Endothelial cell of umbilical vein (primary cell): ENCODE data around the gene SLC39A11. TPM values are rescaled to one million over a fixed set of nuclear protein-coding genes. Genes with fewer than 3 reads are reported as not detected.

Experiments
- BruUV-seq: library from RNA; stranded (reverse); fragments of 400-500 nt; replicated peaks from 2 replicates; lab custom pipeline; 2021; lab: Mats Ljungman, UMichigan
- CTCF ChIA-PET: fragments of 300-600, 350-600 bp; sonication (Branson Sonifier 250); formaldehyde crosslinking; loops from one replicate; lab custom pipeline; 2021; ENCODE audit warnings: antibody characterized with exemption, inconsistent platforms; lab: Charles Lee
- POLR2A ChIA-PET: fragments of 300-600, 350-600 bp; sonication (Branson Sonifier 250); formaldehyde crosslinking; loops from one replicate; lab custom pipeline; 2021; ENCODE audit warnings: antibody characterized with exemption, inconsistent platforms; lab: Charles Lee
- DNase-seq: peaks from one replicate; pipeline ENCODE4 v3.0.0-alpha.2; 2011; ENCODE audit warnings: low read depth, low spot score
- FAIRE-seq: peaks from 2 replicates; lab custom pipeline; 2011; peaks lifted over from hg19 to GRCh38; lab: Jason Lieb, UNC
- H2AFZ ChIP-seq: 2 replicates; pipeline ENCODE4 v1.6.0; 2012; ENCODE audit warnings: low read depth, low read length, control low read depth, inconsistent platforms
- H3K27ac ChIP-seq: 2 replicates; pipeline ENCODE4 v1.5.1; 2011; ENCODE audit warnings: low read depth, mild to moderate bottlenecking, control low read depth, low read length, moderate library complexity; ENCODE audit not compliant: insufficient read depth
- H3K27me3 ChIP-seq, 2 experiments: 2 replicates each; pipeline versions ENCODE4 v1.6.0 to v1.6.1; 2011; ENCODE audit warnings: low read length in 2 of 2, mixed read lengths in 1 of 2; ENCODE audit not compliant: control insufficient read depth in 2 of 2, insufficient read depth in 2 of 2
- H3K36me3 ChIP-seq, 2 experiments: 2 replicates in 1 of 2; 3 replicates in 1 of 2; pipeline ENCODE4 v1.5.1; 2011; ENCODE audit warnings: low read length in 2 of 2, mild to moderate bottlenecking in 1 of 2, moderate library complexity in 1 of 2; ENCODE audit not compliant: control insufficient read depth in 2 of 2, insufficient read depth in 2 of 2; ENCODE audit errors: extremely low read depth in 1 of 2
- H3K4me1 ChIP-seq: 3 replicates; pipeline ENCODE4 v1.5.1; 2011; ENCODE audit warnings: mild to moderate bottlenecking, low read length; ENCODE audit not compliant: control insufficient read depth, insufficient read depth; ENCODE audit errors: extremely low read depth
- H3K4me2 ChIP-seq: 2 replicates; pipeline ENCODE4 v1.6.1; 2011; ENCODE audit warnings: low read length, control low read depth, mixed read lengths; ENCODE audit not compliant: insufficient read depth
- H3K4me3 ChIP-seq, 3 experiments: fragments of 200-600 bp in 1 of 3; sonication (generic), shearing (Covaris generic) in 1 of 3; replicated peaks in 1 of 3; 2 replicates each; pipeline ENCODE4 v1.5.1; 2011 to 2016; ENCODE audit warnings: control low read depth in 3 of 3, low read length in 3 of 3, mild to moderate bottlenecking in 2 of 3, inconsistent platforms in 1 of 3, low read depth in 1 of 3, moderate library complexity in 1 of 3; ENCODE audit not compliant: insufficient read depth in 1 of 3
- H3K79me2 ChIP-seq: 2 replicates; pipeline ENCODE4 v1.6.0; 2012; ENCODE audit warnings: low read length, inconsistent platforms; ENCODE audit not compliant: control insufficient read depth, insufficient read depth
- H3K9ac ChIP-seq: replicated peaks from 2 replicates; pipeline ENCODE3; 2011; ENCODE audit warnings: low read length, control low read depth; ENCODE audit not compliant: insufficient read depth; ENCODE audit errors: extremely low read depth
- H3K9me1 ChIP-seq: replicated peaks from 3 replicates; pipeline ENCODE4 v1.6.0; 2011; ENCODE audit warnings: mild to moderate bottlenecking, low read length; ENCODE audit not compliant: control insufficient read depth, insufficient read depth; ENCODE audit errors: extremely low read depth
- H3K9me3 ChIP-seq: replicated peaks from 2 replicates; pipeline ENCODE4 v1.5.1; 2012; ENCODE audit warnings: low read length, inconsistent platforms; ENCODE audit not compliant: control insufficient read depth, insufficient read depth
- H4K20me1 ChIP-seq: replicated peaks from 2 replicates; pipeline ENCODE3; 2011; ENCODE audit warnings: mild to moderate bottlenecking, low read length; ENCODE audit not compliant: control insufficient read depth, insufficient read depth; ENCODE audit errors: extremely low read depth
- CTCF ChIP-seq, 2 donors: IDR thresholded peaks; 1 replicate in 1 of 2; 2 replicates in 1 of 2; pipeline ENCODE4 v1.5.1; 2011; ENCODE audit warnings: low read length in 2 of 2, mild to moderate bottlenecking in 2 of 2, moderate library complexity in 2 of 2, control low read depth in 1 of 2, inconsistent platforms in 1 of 2, low read depth in 1 of 2; ENCODE audit not compliant: insufficient read depth in 1 of 2; ENCODE audit errors: extremely low read depth in 1 of 2
- EZH2 ChIP-seq: IDR thresholded peaks from 2 replicates; pipeline ENCODE4 v1.6.1; 2012; ENCODE audit warnings: borderline replicate concordance, low read depth, mild to moderate bottlenecking, moderate library complexity, low read length, inconsistent platforms; ENCODE audit not compliant: severe bottlenecking
- FOS ChIP-seq: IDR thresholded peaks from 2 replicates; pipeline ENCODE4 v1.6.1; 2011; ENCODE audit warnings: mild to moderate bottlenecking, low read length, moderate library complexity, borderline replicate concordance; ENCODE audit not compliant: insufficient read depth
- GATA2 ChIP-seq: IDR thresholded peaks from 2 replicates; pipeline ENCODE4 v1.7.0; 2011; ENCODE audit warnings: low read depth, mild to moderate bottlenecking, moderate library complexity, mixed read lengths, low read length; ENCODE audit not compliant: insufficient read length, insufficient read depth
- JUN ChIP-seq: IDR thresholded peaks from 2 replicates; pipeline ENCODE4 v1.6.1; 2011; ENCODE audit warnings: borderline replicate concordance, low read depth; ENCODE audit not compliant: insufficient read length, insufficient read depth
- MYC ChIP-seq: IDR thresholded peaks from one replicate; pipeline ENCODE4 v1.6.1; 2011; ENCODE audit warnings: mild to moderate bottlenecking, low read depth, low read length
- POLR2A ChIP-seq: IDR thresholded peaks from 2 replicates; pipeline ENCODE4 v1.6.1; 2012; ENCODE audit warnings: low read depth, mild to moderate bottlenecking, control low read depth, low read length
- POLR2AphosphoS5 ChIP-seq: IDR thresholded peaks from 2 replicates; pipeline ENCODE4 v1.6.1; 2012; ENCODE audit warnings: low read depth, mild to moderate bottlenecking, control low read depth, low read length, moderate library complexity; ENCODE audit not compliant: insufficient read depth
- dilution Hi-C: fragments of 300-500 bp; cut with MboI; formaldehyde crosslinking; loops from one replicate; pipeline ENCODE4 v1.15.0; 2019; ENCODE audit warnings: low sequenced_read_pairs; ENCODE audit not compliant: extremely low pct_ligation_motif_present
- intact Hi-C: fragments of 100-400 bp; cut with micrococcal nuclease; formaldehyde crosslinking; loops from one replicate; pipeline ENCODE4 v1.10.0; 2022
- polyA plus RNA-seq, 4 experiments: library from polyadenylated mRNA; depleted of rRNA in 3 of 4; stranded (reverse) in 3 of 4; unstranded in 1 of 4; fragments of >200 nt; gene quantifications; 2 replicates each; pipeline versions ENCODE4 v1.2.1 to v1.2.3, GENCODE V29; 2011 to 2012; ENCODE audit warnings: missing spikeins in 1 of 4
- total RNA-seq: library from RNA; stranded (reverse); gene quantifications from 2 replicates; pipeline ENCODE4 v1.2.3, GENCODE V29; 2021
- TF ChIP-seq, protein P1 (sequence below): IDR thresholded peaks from 2 replicates; pipeline ENCODE4 v1.6.1; 2011; ENCODE audit not compliant: insufficient read depth, insufficient read length

SLC39A11 gene
- total and polyA plus RNA-seq, 2 donors (not counting 3 experiments of a cell fraction or from before 2014, with no cell fraction given) = 8.1 to 11.9 TPM

GRCh38 chr17:73141411-73141810 is 48.9 kb upstream of the SLC39A11 start:
- Histone ChIP-seq H3K79me2 (no peaks in the 10 kb centered on the region), H3K9me1 (no peaks in the 10 kb centered on the region), H3K4me2 (no peak overlapping the region), H3K4me3 (no peak overlapping the region), H3K4me1 (peaks cover 9% of the 10 kb centered on the region), H3K9me3 (peaks cover 2% of the 10 kb centered on the region), H3K27me3 (peaks cover 0 to 4% of the 10 kb centered on the region in 2 experiments), H2AFZ (no peak overlapping the region), H3K9ac (no peak overlapping the region), H3K27ac (no peak overlapping the region), H3K36me3 (no peaks in the 10 kb centered on the region), H4K20me1 (no peaks in the 10 kb centered on the region)
- CTCF ChIA-PET = no interaction called here
- intact Hi-C loops = no loop called here
- POLR2A ChIA-PET = no interaction called here
- dilution Hi-C loops = no loop called here
- DNase-seq = no peak
- TF ChIP-seq FOS (no peak), EZH2 (no peak), MYC (no peak), CTCF (IDR thresholded peaks at IDR 0.05; ENCODE audit: extremely low read depth in 1 of 2, insufficient read depth in 1 of 2, low read depth in 1 of 2, low read length in 2 of 2) (no peak)
- FAIRE-seq = no peak
- no TSS peak for BruUV-seq

DNA sequence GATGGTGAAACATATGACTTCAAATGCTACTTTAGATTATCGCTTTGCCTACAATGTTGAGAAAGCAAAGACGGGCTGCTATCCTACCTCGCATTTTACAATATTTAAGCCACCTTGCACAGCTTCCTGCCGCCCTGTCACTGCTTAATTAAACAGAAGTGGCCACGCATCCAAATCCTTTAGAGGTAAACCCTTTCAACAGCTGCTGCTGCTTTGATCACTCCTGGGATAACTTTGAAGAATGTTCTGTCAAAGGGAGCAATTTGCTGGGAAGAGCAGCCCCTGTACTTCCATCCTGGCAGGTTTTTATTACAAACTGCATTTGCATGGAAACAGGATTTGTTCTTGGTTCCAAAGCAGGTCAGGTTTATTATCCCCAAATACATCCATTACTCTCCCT is 48.1 kb upstream of the SLC39A11 start:
- dilution Hi-C loops = no loop called here
- CTCF ChIA-PET = interaction anchor here (0.7 kb wide), 1 partner anchor 415 kb away, joined by 3 read pairs; no protein-coding TSS in a partner anchor
- no peak for FAIRE-seq

More for the DNA sequence above, 48.1 kb upstream of the SLC39A11 start:
- Histone ChIP-seq H3K9ac (no peak overlapping the region), H3K79me2 (no peaks in the 10 kb centered on the region), H3K9me3 (peaks cover 2% of the 10 kb centered on the region), H3K9me1 (no peaks in the 10 kb centered on the region), H3K27me3 (peaks cover 0 to 4% of the 10 kb centered on the region in 2 experiments), H4K20me1 (no peaks in the 10 kb centered on the region), H2AFZ (no peak overlapping the region), H3K4me2 (no peak overlapping the region), H3K4me3 (no peak overlapping the region), H3K4me1 (peaks cover 9% of the 10 kb centered on the region), H3K36me3 (no peaks in the 10 kb centered on the region), H3K27ac (no peak overlapping the region)
- BruUV-seq = no TSS peak
- DNase-seq = no peak
- intact Hi-C loops = no loop called here
- POLR2A ChIA-PET = no interaction called here
- no peak for TF ChIP-seq CTCF (IDR thresholded peaks at IDR 0.05; ENCODE audit: extremely low read depth in 1 of 2, insufficient read depth in 1 of 2, low read depth in 1 of 2, low read length in 2 of 2)
- TF ChIP-seq MYC = no peak
- no peak for TF ChIP-seq GATA2
- no peak for TF ChIP-seq JUN
- TF ChIP-seq FOS = no peak
- TF ChIP-seq, protein P1, sequence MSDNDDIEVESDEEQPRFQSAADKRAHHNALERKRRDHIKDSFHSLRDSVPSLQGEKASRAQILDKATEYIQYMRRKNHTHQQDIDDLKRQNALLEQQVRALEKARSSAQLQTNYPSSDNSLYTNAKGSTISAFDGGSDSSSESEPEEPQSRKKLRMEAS = no peak
- no peak for TF ChIP-seq EZH2
- no peak for TF ChIP-seq POLR2A
- TF ChIP-seq POLR2AphosphoS5 = no peak
